Measurements from ENCODE around the gene PTF1A. TPM values are rescaled to one million over a fixed set of nuclear protein-coding genes. Genes with fewer than 3 reads are reported as not detected.

The PTF1A gene
- total RNA-seq, 1 donor from 2014 or later = not detected

GRCh38 chr10:23150610-23151009, 41.5 kb upstream of the PTF1A start:
- TF ChIP-seq CTCF (IDR thresholded peaks at IDR 0.05; ENCODE audit: unreplicated experiment) = no peak
- Mint-ChIP-seq H3K36me3 (no peaks in the 10 kb centered on the region), H3K4me3 (no peak overlapping the region), H3K4me1 (no peaks in the 10 kb centered on the region), H3K27ac (no peak overlapping the region), H3K27me3 (ENCODE audit: low read depth) (peaks cover 51% of the 10 kb centered on the region), H3K9me3 (no peaks in the 10 kb centered on the region)
- DNase-seq (ENCODE audit: low spot score in 2 of 2, unreplicated experiment in 2 of 2) = no peak

- H3K4me3 Mint-ChIP-seq = no peak overlapping the region
- no peaks in the 10 kb centered on the region for H3K4me1 Mint-ChIP-seq
- no peaks in the 10 kb centered on the region for H3K9me3 Mint-ChIP-seq
- H3K27ac Mint-ChIP-seq = no peak overlapping the region
- no peak for TF ChIP-seq CTCF (IDR thresholded peaks at IDR 0.05; ENCODE audit: unreplicated experiment)
- no peaks in the 10 kb centered on the region for H3K36me3 Mint-ChIP-seq
- H3K27me3 Mint-ChIP-seq (ENCODE audit: low read depth) = peaks cover 51% of the 10 kb centered on the region
- DNase-seq (ENCODE audit: low spot score in 2 of 2, unreplicated experiment in 2 of 2) = no peak
These were observed 41.0 kb upstream of the PTF1A start for GRCh38 chr10:23151071-23151470.

- H3K36me3 Mint-ChIP-seq = no peaks in the 10 kb centered on the region
- H3K27me3 Mint-ChIP-seq (ENCODE audit: low read depth) = peaks cover 58% of the 10 kb centered on the region
- peaks cover 6% of the 10 kb centered on the region for H3K4me1 Mint-ChIP-seq
- no peak for TF ChIP-seq CTCF (IDR thresholded peaks at IDR 0.05; ENCODE audit: unreplicated experiment)
- no peak overlapping the region for H3K4me3 Mint-ChIP-seq
- H3K27ac Mint-ChIP-seq = no peak overlapping the region
- DNase-seq (ENCODE audit: low spot score in 2 of 2, unreplicated experiment in 2 of 2) = no peak
- no peaks in the 10 kb centered on the region for H3K9me3 Mint-ChIP-seq
These were observed 36.9 kb upstream of the PTF1A start for GRCh38 chr10:23155169-23155568.

GRCh38 chr10:23156447-23157150, 35.5 kb upstream of the PTF1A start:
- DNase-seq (ENCODE audit: low spot score in 2 of 2, unreplicated experiment in 2 of 2) = no peak
- Mint-ChIP-seq H3K4me3 (no peak overlapping the region), H3K4me1 (peaks cover 6% of the 10 kb centered on the region), H3K36me3 (no peaks in the 10 kb centered on the region), H3K27me3 (ENCODE audit: low read depth) (peaks cover 59% of the 10 kb centered on the region), H3K27ac (no peak overlapping the region), H3K9me3 (no peaks in the 10 kb centered on the region)
- TF ChIP-seq CTCF (IDR thresholded peaks at IDR 0.05; ENCODE audit: unreplicated experiment) = no peak

- H3K4me1 Mint-ChIP-seq = peaks cover 6% of the 10 kb centered on the region
- TF ChIP-seq CTCF (IDR thresholded peaks at IDR 0.05; ENCODE audit: unreplicated experiment) = no peak
- H3K9me3 Mint-ChIP-seq = no peaks in the 10 kb centered on the region
- no peaks in the 10 kb centered on the region for H3K36me3 Mint-ChIP-seq
- H3K27ac Mint-ChIP-seq = no peak overlapping the region
- H3K4me3 Mint-ChIP-seq = no peak overlapping the region
- H3K27me3 Mint-ChIP-seq (ENCODE audit: low read depth) = peaks cover 66% of the 10 kb centered on the region
- DNase-seq (ENCODE audit: low spot score in 2 of 2, unreplicated experiment in 2 of 2) = no peak
These were observed 34.9 kb upstream of the PTF1A start for GRCh38 chr10:23157239-23157681.
